Activated CD8-positive, alpha-beta T cell treated with anti-CD3 and anti-CD28 coated beads for 36 hours (primary cell): ENCODE data around the gene SMPD4. TPM values are rescaled to one million over a fixed set of nuclear protein-coding genes. Genes with fewer than 3 reads are reported as not detected.
"Not testable (repeated sequence)": the region's sequence is repeated elsewhere in the genome, so short reads cannot be mapped to it uniquely, and the experiment has no call there.

Experiments used
- ATAC-seq: fragments of 200-7000 bp; cut with Tn5 transposase; one replicate; pipeline ENCODE4 v1.10.0; 2021; ENCODE audit warnings: mild to moderate bottlenecking, moderate library complexity
- CTCF ChIA-PET: fragments of 350-600 bp; sonication (Branson Sonifier 250); formaldehyde crosslinking; loops from one replicate; lab custom pipeline; 2021; ENCODE audit warnings: antibody characterized with exemption; lab: Charles Lee
- POLR2A ChIA-PET: fragments of 350-600 bp; sonication (Branson Sonifier 250); formaldehyde crosslinking; loops from one replicate; lab custom pipeline; 2021; ENCODE audit warnings: antibody characterized with exemption; lab: Charles Lee
- DNase-seq: peaks from one replicate; pipeline ENCODE4 v3.0.0-alpha.2; 2020
- H3K27ac Mint-ChIP-seq: one replicate; pipeline ENCODE4 v1.8.0; 2021; ENCODE audit warnings: mild to moderate bottlenecking, mixed read lengths
- H3K27me3 Mint-ChIP-seq: one replicate; pipeline ENCODE4 v1.8.0; 2021; ENCODE audit warnings: mixed read lengths
- H3K36me3 Mint-ChIP-seq: one replicate; pipeline ENCODE4 v1.8.0; 2021; ENCODE audit warnings: low read depth, mixed read lengths
- H3K4me1 Mint-ChIP-seq: one replicate; pipeline ENCODE4 v1.8.0; 2021; ENCODE audit warnings: low read depth, mixed read lengths
- H3K4me3 Mint-ChIP-seq: one replicate; pipeline ENCODE4 v1.8.0; 2021; ENCODE audit warnings: mild to moderate bottlenecking, moderate library complexity, mixed read lengths
- H3K9me3 Mint-ChIP-seq: one replicate; pipeline ENCODE4 v1.8.0; 2021; ENCODE audit warnings: mixed read lengths
- CTCF ChIP-seq: fragments of 200-600 bp; IDR thresholded peaks from one replicate; pipeline ENCODE4 v1.8.0; 2022; ENCODE audit warnings: antibody characterized with exemption, mild to moderate bottlenecking
- intact Hi-C: fragments of 100-400 bp; cut with micrococcal nuclease; formaldehyde crosslinking; loops from one replicate; pipeline ENCODE4 v1.10.0; 2022
- total RNA-seq, 2 experiments: library from RNA; stranded (reverse); gene quantifications; one replicate each; pipeline ENCODE4 v1.2.3, GENCODE V29; 2021

Gene SMPD4
- total RNA-seq, 2 experiments from 2014 or later: 73.8 to 75.8 TPM

GRCh38 chr2:130202518-130202917 lies 21.1 kb upstream of the SMPD4 start:
- H3K4me1 Mint-ChIP-seq: not testable (repeated sequence)

GRCh38 chr2:130198343-130198742 lies 16.9 kb upstream of the SMPD4 start, which contains the start of gene TUBA3E:
TUBA3E (minus strand) TSS chr2:130198439; CDS start chr2:130198360, 79 bp downstream.
- ChIA-PET POLR2A (no interaction called here), CTCF (no interaction called here)
- Mint-ChIP-seq H3K36me3 (no peaks in the 10 kb centered on the region), H3K9me3 (no peaks in the 10 kb centered on the region), H3K4me3 (no peak within 1 kb of the TSS), H3K27me3 (peaks cover 1% of the 10 kb centered on the region), H3K4me1 (no peaks in the 10 kb centered on the region), H3K27ac (no peak within 1 kb of the TSS)
- DNase-seq: no peak
- no peak for ATAC-seq
- intact Hi-C loops: no loop called here
- TF ChIP-seq CTCF: no peak

More at GRCh38 chr2:130202518-130202917, 21.1 kb upstream of the SMPD4 start:
- intact Hi-C loops, DNase-seq, CTCF ChIA-PET, ATAC-seq, POLR2A ChIA-PET, H3K36me3 Mint-ChIP-seq, H3K27me3 Mint-ChIP-seq, H3K4me3 Mint-ChIP-seq, H3K27ac Mint-ChIP-seq, H3K9me3 Mint-ChIP-seq: not testable (repeated sequence)

- H3K27me3 Mint-ChIP-seq, intact Hi-C loops, ATAC-seq, H3K27ac Mint-ChIP-seq, H3K9me3 Mint-ChIP-seq, DNase-seq, H3K36me3 Mint-ChIP-seq, CTCF ChIA-PET, H3K4me1 Mint-ChIP-seq, POLR2A ChIA-PET, H3K4me3 Mint-ChIP-seq: not testable (repeated sequence)
Measured at GRCh38 chr2:130196052-130196451, 14.7 kb upstream of the SMPD4 start.

- H3K36me3 Mint-ChIP-seq, intact Hi-C loops, CTCF ChIA-PET, ATAC-seq, H3K9me3 Mint-ChIP-seq, H3K4me3 Mint-ChIP-seq, H3K4me1 Mint-ChIP-seq, DNase-seq, H3K27ac Mint-ChIP-seq, POLR2A ChIA-PET, H3K27me3 Mint-ChIP-seq: not testable (repeated sequence)
Measured at GRCh38 chr2:130195089-130195635, 13.8 kb upstream of the SMPD4 start.

GRCh38 chr2:130193824-130194223 lies 12.4 kb upstream of the SMPD4 start:
- H3K4me3 Mint-ChIP-seq, H3K27ac Mint-ChIP-seq, intact Hi-C loops, H3K36me3 Mint-ChIP-seq, H3K9me3 Mint-ChIP-seq, DNase-seq, H3K4me1 Mint-ChIP-seq, POLR2A ChIA-PET, H3K27me3 Mint-ChIP-seq, CTCF ChIA-PET, ATAC-seq: not testable (repeated sequence)

GRCh38 chr2:130192451-130192850 lies 11.0 kb upstream of the SMPD4 start:
- H3K36me3 Mint-ChIP-seq, intact Hi-C loops, CTCF ChIA-PET, H3K9me3 Mint-ChIP-seq, H3K4me3 Mint-ChIP-seq, ATAC-seq, H3K4me1 Mint-ChIP-seq, H3K27ac Mint-ChIP-seq, DNase-seq, H3K27me3 Mint-ChIP-seq, POLR2A ChIA-PET: not testable (repeated sequence)

- peak overlapping the region; percentile 43 for H3K27ac Mint-ChIP-seq
- DNase-seq, POLR2A ChIA-PET, intact Hi-C loops, ATAC-seq, H3K27me3 Mint-ChIP-seq, H3K36me3 Mint-ChIP-seq, H3K4me1 Mint-ChIP-seq, H3K4me3 Mint-ChIP-seq, H3K9me3 Mint-ChIP-seq: not testable (repeated sequence)
- CTCF ChIA-PET: interaction anchor here (0.9 kb wide), 1 partner anchor 10 kb away, joined by 3 read pairs; the partner anchor contains the start of gene SMPD4
Measured at GRCh38 chr2:130191319-130191718, 9.9 kb upstream of the SMPD4 start.

GRCh38 chr2:130190237-130190636 lies 8.8 kb upstream of the SMPD4 start:
- ChIA-PET CTCF (interaction anchor here (0.9 kb wide), 1 partner anchor 9 kb away, joined by 3 read pairs; the partner anchor contains the start of gene SMPD4), POLR2A (no interaction called here)
- H3K27ac Mint-ChIP-seq: no peak overlapping the region
- DNase-seq: no peak
- no peaks in the 10 kb centered on the region for H3K9me3 Mint-ChIP-seq
- no peaks in the 10 kb centered on the region for H3K27me3 Mint-ChIP-seq
- H3K36me3 Mint-ChIP-seq: peaks cover 14% of the 10 kb centered on the region
- peaks cover 7% of the 10 kb centered on the region for H3K4me1 Mint-ChIP-seq
- ATAC-seq: no peak
- TF ChIP-seq CTCF: no peak
- H3K4me3 Mint-ChIP-seq: no peak overlapping the region
- intact Hi-C loops: no loop called here

GRCh38 chr2:130188958-130189357 lies 7.6 kb upstream of the SMPD4 start:
- H3K4me3 Mint-ChIP-seq, ATAC-seq, CTCF ChIA-PET, H3K9me3 Mint-ChIP-seq, intact Hi-C loops, H3K27ac Mint-ChIP-seq, H3K27me3 Mint-ChIP-seq, DNase-seq, H3K4me1 Mint-ChIP-seq, POLR2A ChIA-PET: not testable (repeated sequence)
- H3K36me3 Mint-ChIP-seq: peaks cover 20% of the 10 kb centered on the region

GRCh38 chr2:130187859-130188792 lies 6.7 kb upstream of the SMPD4 start:
- CTCF ChIA-PET, H3K27ac Mint-ChIP-seq, DNase-seq, ATAC-seq, H3K4me3 Mint-ChIP-seq, H3K27me3 Mint-ChIP-seq, intact Hi-C loops, H3K9me3 Mint-ChIP-seq: not testable (repeated sequence)
- H3K36me3 Mint-ChIP-seq: peaks cover 25% of the 10 kb centered on the region
- peaks cover 14% of the 10 kb centered on the region for H3K4me1 Mint-ChIP-seq
- POLR2A ChIA-PET: interaction anchor here (1.2 kb wide), 1 partner anchor 1299 kb away, joined by 5 read pairs; no protein-coding TSS in a partner anchor
